ENCODE measurements around the gene PKN2. TPM values are rescaled to one million over a fixed set of nuclear protein-coding genes. Genes with fewer than 3 reads are reported as not detected.

The PKN2 gene
- total RNA-seq, 1 experiment from 2014 or later = 32.5 TPM

DNA sequence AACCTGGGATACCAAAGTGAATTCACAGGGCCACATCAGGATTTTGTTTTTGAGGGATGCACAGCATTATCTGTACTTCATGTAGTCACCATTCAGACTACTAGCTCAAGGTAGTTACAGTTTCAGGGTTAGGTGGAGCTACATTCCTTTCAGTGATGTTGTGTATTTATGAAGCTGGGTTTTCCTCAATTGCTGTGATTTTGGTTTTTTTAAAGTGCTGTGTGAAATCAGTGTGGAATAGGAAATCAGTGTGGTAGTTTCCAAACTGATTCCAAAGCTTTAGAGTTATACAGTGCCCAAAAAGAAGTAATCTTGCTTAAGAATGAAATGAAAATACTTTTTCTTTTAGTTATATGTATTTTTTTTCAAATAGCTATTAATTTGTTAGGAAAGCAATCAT is 95.8 kb downstream of the PKN2 start:
- Mint-ChIP-seq H3K9me3 (0 out of 5 replicates have a peak, but pooled peaks cover 0 to 3% of the 10 kb centered on the region in 2 experiments), H3K4me3 (no peak overlapping the region), H3K36me3 (ENCODE audit: insufficient read depth in 1 of 3, low read depth in 3 of 3) (peaks cover 19 to 57% (median 29%) of the 10 kb centered on the region in 3 experiments), H3K27me3 (ENCODE audit: low read depth) (no peaks in the 10 kb centered on the region; the same call in 1 of the 2 replicates), H3K4me1 (peaks cover 57 to 58% of the 10 kb centered on the region in 2 experiments), H3K27ac (peak overlapping the region in 1 of 3 experiments; percentile 53; a peak in 2 of 7 replicates)
- Histone ChIP-seq H3K79me1 (ENCODE audit: insufficient read depth, low read depth, low read length, poor library complexity, severe bottlenecking) (no peaks in the 10 kb centered on the region), H3K4ac (ENCODE audit: low read depth, low read length) (no peak overlapping the region), H3K9me3 (ENCODE audit: control insufficient read depth, low read depth, low read length) (no peaks in the 10 kb centered on the region), H3T11ph (ENCODE audit: low read length) (no peak overlapping the region), H2AFZ (ENCODE audit: low read length) (no peak overlapping the region), H4K5ac (ENCODE audit: insufficient read length, low read depth, low read length) (no peak overlapping the region), H2BK20ac (ENCODE audit: low read depth, low read length, poor library complexity, severe bottlenecking) (no peak overlapping the region), H3K18ac (ENCODE audit: insufficient read length, low read depth, low read length) (no peak overlapping the region), H3K9ac (ENCODE audit: extremely low read depth, insufficient read length, low read length) (no peak overlapping the region), H3K4me1 (ENCODE audit: insufficient read depth, low read length) (peaks cover 13% of the 10 kb centered on the region; the same call in 1 of the 2 replicates), H4K8ac (replicated peaks; ENCODE audit: insufficient read length, low read depth, low read length) (no peak overlapping the region), H4K91ac (ENCODE audit: insufficient read length, low read depth, low read length) (no peak overlapping the region), H2BK12ac (ENCODE audit: insufficient read length, low read depth, low read length) (no peak overlapping the region), H2AK5ac (ENCODE audit: insufficient read length, low read length) (no peak overlapping the region), H3K56ac (ENCODE audit: insufficient read length, low read depth, low read length) (no peak overlapping the region), H3K23ac (ENCODE audit: insufficient read length, low read depth, low read length) (no peak overlapping the region), H3K14ac (ENCODE audit: insufficient read depth, low read length) (no peak overlapping the region), H3K23me2 (ENCODE audit: insufficient read length, low read depth, low read length, poor library complexity, severe bottlenecking) (no peaks in the 10 kb centered on the region), H3K27me3 (ENCODE audit: insufficient read depth, low read length) (no peaks in the 10 kb centered on the region), H3K79me2 (ENCODE audit: insufficient read depth, low read length) (0 out of 2 replicates have a peak, but pooled peaks cover 1% of the 10 kb centered on the region), H2BK15ac (ENCODE audit: low read depth, low read length) (no peak overlapping the region), H2BK5ac (ENCODE audit: insufficient read length, low read length) (no peak overlapping the region), H3K27ac (ENCODE audit: insufficient read length, low read depth, low read length) (peak overlapping the region; percentile 13), H2BK120ac (ENCODE audit: low read depth, low read length, poor library complexity, severe bottlenecking) (no peak overlapping the region), H3K4me2 (ENCODE audit: insufficient read depth, insufficient read length, low read length) (no peak overlapping the region), H4K20me1 (ENCODE audit: control insufficient read depth, insufficient read depth, insufficient read length) (no peaks in the 10 kb centered on the region)
- no peak for DNase-seq
- TF ChIP-seq, protein P1, sequence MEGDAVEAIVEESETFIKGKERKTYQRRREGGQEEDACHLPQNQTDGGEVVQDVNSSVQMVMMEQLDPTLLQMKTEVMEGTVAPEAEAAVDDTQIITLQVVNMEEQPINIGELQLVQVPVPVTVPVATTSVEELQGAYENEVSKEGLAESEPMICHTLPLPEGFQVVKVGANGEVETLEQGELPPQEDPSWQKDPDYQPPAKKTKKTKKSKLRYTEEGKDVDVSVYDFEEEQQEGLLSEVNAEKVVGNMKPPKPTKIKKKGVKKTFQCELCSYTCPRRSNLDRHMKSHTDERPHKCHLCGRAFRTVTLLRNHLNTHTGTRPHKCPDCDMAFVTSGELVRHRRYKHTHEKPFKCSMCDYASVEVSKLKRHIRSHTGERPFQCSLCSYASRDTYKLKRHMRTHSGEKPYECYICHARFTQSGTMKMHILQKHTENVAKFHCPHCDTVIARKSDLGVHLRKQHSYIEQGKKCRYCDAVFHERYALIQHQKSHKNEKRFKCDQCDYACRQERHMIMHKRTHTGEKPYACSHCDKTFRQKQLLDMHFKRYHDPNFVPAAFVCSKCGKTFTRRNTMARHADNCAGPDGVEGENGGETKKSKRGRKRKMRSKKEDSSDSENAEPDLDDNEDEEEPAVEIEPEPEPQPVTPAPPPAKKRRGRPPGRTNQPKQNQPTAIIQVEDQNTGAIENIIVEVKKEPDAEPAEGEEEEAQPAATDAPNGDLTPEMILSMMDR (conservative IDR thresholded peaks at IDR 0.05) = no peak
